ENCODE data around the gene CCDC57. TPM values are rescaled to one million over a fixed set of nuclear protein-coding genes. Genes with fewer than 3 reads are reported as not detected.

The CCDC57 gene
- total RNA-seq, 1 donor from 2014 or later, result 79.0 TPM

DNA sequence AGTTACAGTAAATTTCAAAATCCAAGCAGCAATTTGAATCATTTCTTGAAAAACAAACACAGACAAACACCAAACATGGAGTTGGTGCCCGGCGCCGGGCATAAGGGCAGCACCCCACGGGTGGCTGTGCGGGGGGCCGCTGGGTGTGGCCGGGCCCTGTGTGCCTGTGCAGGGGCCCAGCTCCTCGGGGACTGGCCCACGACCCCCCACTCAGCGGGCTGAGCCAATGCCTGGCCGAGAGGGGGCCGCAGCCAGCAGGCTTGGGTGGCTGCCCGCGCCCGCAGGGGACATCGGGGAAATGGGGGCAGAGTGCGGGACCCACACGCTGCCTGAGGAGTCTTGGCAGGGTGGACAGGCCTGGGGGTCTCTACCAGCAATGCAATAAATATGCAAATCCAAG is 134.2 kb downstream of the CCDC57 start:
- TF ChIP-seq, protein P1, sequence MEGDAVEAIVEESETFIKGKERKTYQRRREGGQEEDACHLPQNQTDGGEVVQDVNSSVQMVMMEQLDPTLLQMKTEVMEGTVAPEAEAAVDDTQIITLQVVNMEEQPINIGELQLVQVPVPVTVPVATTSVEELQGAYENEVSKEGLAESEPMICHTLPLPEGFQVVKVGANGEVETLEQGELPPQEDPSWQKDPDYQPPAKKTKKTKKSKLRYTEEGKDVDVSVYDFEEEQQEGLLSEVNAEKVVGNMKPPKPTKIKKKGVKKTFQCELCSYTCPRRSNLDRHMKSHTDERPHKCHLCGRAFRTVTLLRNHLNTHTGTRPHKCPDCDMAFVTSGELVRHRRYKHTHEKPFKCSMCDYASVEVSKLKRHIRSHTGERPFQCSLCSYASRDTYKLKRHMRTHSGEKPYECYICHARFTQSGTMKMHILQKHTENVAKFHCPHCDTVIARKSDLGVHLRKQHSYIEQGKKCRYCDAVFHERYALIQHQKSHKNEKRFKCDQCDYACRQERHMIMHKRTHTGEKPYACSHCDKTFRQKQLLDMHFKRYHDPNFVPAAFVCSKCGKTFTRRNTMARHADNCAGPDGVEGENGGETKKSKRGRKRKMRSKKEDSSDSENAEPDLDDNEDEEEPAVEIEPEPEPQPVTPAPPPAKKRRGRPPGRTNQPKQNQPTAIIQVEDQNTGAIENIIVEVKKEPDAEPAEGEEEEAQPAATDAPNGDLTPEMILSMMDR (IDR thresholded peaks at IDR 0.05; ENCODE audit: unreplicated experiment), result no peak
- no peaks in the 10 kb centered on the region for H3K9me3 Mint-ChIP-seq (ENCODE audit: low read depth)
- no peak overlapping the region for H3K27ac Mint-ChIP-seq
- H3K36me3 Mint-ChIP-seq (ENCODE audit: insufficient read depth), result peaks cover 2% of the 10 kb centered on the region
- H3K4me1 Mint-ChIP-seq (ENCODE audit: low read depth), result no peaks in the 10 kb centered on the region
- no peak overlapping the region for H3K4me3 Mint-ChIP-seq (ENCODE audit: low read depth)
- peaks cover 10% of the 10 kb centered on the region for H3K27me3 Mint-ChIP-seq
- no peak for DNase-seq (ENCODE audit: low spot score, unreplicated experiment)

DNA sequence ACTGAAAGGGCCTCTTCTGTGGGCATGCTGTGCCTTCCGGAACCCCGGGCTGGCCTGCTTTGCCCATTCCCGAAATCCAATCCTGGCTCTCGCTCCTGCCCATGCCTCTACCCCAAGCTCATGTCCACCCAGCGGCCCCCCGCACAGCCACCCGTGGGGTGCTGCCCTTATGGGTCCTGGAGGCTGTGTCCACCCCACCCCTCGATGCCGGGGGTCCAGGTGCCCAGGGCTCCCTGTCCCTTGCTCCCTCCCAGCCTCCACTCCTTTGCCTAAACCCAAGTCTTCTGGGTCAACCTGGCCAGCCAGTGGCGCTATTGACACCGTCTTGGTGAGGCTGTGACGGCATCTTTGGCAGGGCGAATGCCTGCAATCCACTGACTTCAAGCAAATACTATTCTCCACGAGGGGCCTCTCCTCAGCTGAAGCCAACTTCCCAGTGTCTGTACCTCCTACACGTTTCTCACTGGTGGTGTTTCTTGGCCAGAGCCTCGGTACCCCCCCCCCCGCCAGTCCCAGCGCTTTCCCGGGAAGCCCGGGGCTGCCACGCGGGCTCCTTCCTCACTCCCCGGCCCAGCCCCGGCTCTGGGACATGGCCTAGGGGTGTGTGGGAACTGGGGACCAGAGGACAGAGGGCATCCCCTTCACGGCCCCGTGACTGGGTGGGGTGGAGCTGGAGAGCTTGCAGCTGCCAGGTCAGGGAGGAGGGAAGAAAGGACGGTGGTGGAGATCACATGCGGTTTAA is 134.9 kb downstream of the CCDC57 start:
- Mint-ChIP-seq H3K9me3 (ENCODE audit: low read depth) (no peaks in the 10 kb centered on the region), H3K4me3 (ENCODE audit: low read depth) (no peak overlapping the region), H3K27ac (no peak overlapping the region), H3K36me3 (ENCODE audit: insufficient read depth) (peaks cover 2% of the 10 kb centered on the region), H3K27me3 (peaks cover 13% of the 10 kb centered on the region), H3K4me1 (ENCODE audit: low read depth) (no peaks in the 10 kb centered on the region)
- DNase-seq (ENCODE audit: low spot score, unreplicated experiment), result no peak
- TF ChIP-seq, protein P1 (IDR thresholded peaks at IDR 0.05; ENCODE audit: unreplicated experiment), result no peak

DNA sequence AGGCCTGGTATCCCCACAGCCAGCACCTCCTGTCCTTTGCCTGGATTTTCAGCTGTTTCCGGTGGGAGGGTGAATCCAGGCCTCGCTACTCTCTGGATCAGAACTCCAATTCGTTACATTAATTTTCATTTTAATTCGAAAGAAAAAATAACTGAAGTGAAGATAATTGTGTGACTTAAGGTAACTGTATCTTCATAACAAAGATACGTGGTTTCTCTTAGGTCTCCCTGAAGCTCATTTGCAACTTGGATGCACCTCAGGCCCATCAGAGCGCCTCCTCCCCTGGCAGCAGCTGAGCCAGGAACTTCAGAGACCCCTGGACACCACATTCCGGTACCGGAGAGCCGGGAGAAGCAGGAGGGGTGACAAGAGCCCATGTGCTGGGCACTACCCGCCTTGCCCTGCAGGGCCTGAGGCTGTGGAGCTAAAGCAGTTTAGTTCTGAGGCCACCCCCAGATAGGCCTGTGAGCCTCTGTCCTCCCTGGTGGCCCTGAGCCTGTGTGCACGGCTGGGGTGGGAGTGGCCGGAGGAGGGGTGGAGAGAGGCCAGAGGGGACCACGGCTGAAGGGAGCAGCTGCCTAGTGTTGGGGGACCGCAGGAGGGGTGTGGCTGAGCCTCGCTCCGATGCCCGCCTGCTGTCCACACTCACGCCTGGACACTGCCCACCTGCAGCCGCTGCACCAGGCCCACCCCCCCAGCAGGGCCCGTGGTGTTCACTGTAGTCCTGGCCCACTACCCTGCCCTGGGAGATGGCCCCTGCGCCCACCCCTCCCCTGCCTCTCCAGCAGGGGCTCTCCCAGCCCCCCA is 135.7 kb downstream of the CCDC57 start:
- no peaks in the 10 kb centered on the region for H3K4me1 Mint-ChIP-seq (ENCODE audit: low read depth)
- H3K27me3 Mint-ChIP-seq, result peaks cover 16% of the 10 kb centered on the region
- TF ChIP-seq, protein P1 (IDR thresholded peaks at IDR 0.05; ENCODE audit: unreplicated experiment), result no peak
- H3K4me3 Mint-ChIP-seq (ENCODE audit: low read depth), result no peak overlapping the region
- H3K9me3 Mint-ChIP-seq (ENCODE audit: low read depth), result no peaks in the 10 kb centered on the region
- H3K36me3 Mint-ChIP-seq (ENCODE audit: insufficient read depth), result peaks cover 2% of the 10 kb centered on the region
- H3K27ac Mint-ChIP-seq, result no peak overlapping the region
- DNase-seq (ENCODE audit: low spot score, unreplicated experiment), result no peak

DNA sequence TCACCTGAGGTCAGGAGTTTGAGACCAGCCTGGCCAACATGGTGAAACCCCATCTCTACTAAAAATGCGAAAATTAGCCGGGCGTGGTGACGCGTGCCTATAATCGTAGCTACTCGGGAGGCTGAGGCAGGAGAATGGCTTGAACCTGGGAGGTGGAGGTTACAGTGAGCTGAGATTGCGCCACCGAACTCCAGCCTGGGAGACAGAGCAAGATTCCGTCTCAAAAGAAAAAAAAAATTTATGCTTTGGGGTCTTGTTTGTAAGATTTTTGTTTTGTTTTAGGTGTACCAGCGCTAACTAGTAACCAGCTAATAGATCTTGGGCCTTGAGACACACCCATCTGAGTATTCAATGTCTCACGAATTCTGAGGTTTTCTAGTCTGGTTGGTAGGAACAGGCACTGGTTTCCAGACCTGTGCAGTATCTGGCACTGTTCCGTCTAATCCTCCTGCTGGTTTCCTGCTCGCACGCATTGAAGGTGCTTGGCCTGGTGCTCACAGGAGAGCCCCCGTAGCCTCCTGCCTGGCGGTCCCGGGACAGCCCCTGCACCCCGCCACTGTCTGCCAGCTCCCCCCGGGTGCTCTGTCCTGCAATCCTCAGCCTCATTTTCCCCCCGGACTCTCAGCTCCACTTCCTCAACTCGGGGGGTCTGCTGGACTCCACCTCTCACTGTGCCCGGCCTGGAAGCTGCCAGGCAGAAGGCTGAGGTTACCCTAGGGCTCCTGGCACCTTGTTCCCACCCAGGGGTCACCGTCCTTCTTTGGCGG is 136.4 kb downstream of the CCDC57 start:
- Mint-ChIP-seq H3K27ac (no peak overlapping the region), H3K36me3 (ENCODE audit: insufficient read depth) (peaks cover 2% of the 10 kb centered on the region), H3K9me3 (ENCODE audit: low read depth) (no peaks in the 10 kb centered on the region), H3K4me1 (ENCODE audit: low read depth) (no peaks in the 10 kb centered on the region), H3K27me3 (peaks cover 16% of the 10 kb centered on the region), H3K4me3 (ENCODE audit: low read depth) (no peak overlapping the region)
- DNase-seq (ENCODE audit: low spot score, unreplicated experiment), result no peak
- TF ChIP-seq, protein P1 (IDR thresholded peaks at IDR 0.05; ENCODE audit: unreplicated experiment), result no peak

DNA sequence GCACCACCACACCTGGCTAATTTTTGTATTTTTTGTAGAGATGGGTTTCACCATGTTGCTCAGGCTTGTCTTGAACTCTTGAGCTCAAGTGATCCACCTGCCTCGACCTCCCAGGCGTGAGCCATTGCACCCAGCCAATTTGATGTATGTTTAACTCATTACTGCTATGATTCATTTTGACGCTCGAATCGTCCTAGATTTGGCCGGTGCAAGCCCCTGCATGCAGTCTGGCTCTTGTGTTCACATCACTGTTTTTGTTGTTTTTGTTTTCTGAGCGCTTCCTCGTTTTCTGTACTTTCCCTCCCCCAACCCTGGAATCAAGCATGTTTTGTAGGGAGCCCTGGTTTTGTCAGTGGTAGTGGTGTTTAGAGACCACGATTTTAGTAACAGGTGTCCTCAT is 139.2 kb downstream of the CCDC57 start:
- Mint-ChIP-seq H3K9me3 (ENCODE audit: low read depth) (no peaks in the 10 kb centered on the region), H3K27ac (no peak overlapping the region), H3K36me3 (ENCODE audit: insufficient read depth) (peaks cover 2% of the 10 kb centered on the region), H3K4me1 (ENCODE audit: low read depth) (no peaks in the 10 kb centered on the region), H3K27me3 (peaks cover 20% of the 10 kb centered on the region), H3K4me3 (ENCODE audit: low read depth) (no peak overlapping the region)
- DNase-seq (ENCODE audit: low spot score, unreplicated experiment), result no peak
- TF ChIP-seq, protein P1 (IDR thresholded peaks at IDR 0.05; ENCODE audit: unreplicated experiment), result no peak

All from progenitor cell of endocrine pancreas (in vitro differentiated cells).